Activated T-cell treated with anti-CD3 and anti-CD28 coated beads for 48 hours (primary cell): Measurements from ENCODE around the gene CYP2W1.

Source experiments
- DNase-seq: peaks from one replicate; pipeline ENCODE4 v3.0.0-alpha.2; 2020; ENCODE audit warnings: low read depth

The CYP2W1 gene

GRCh38 chr7:1015196-1016121 is 32.5 kb downstream of the CYP2W1 start:
- DNase-seq = no peak

- DNase-seq = no peak
Measured at GRCh38 chr7:1016577-1017531, 33.9 kb downstream of the CYP2W1 start.

DNA sequence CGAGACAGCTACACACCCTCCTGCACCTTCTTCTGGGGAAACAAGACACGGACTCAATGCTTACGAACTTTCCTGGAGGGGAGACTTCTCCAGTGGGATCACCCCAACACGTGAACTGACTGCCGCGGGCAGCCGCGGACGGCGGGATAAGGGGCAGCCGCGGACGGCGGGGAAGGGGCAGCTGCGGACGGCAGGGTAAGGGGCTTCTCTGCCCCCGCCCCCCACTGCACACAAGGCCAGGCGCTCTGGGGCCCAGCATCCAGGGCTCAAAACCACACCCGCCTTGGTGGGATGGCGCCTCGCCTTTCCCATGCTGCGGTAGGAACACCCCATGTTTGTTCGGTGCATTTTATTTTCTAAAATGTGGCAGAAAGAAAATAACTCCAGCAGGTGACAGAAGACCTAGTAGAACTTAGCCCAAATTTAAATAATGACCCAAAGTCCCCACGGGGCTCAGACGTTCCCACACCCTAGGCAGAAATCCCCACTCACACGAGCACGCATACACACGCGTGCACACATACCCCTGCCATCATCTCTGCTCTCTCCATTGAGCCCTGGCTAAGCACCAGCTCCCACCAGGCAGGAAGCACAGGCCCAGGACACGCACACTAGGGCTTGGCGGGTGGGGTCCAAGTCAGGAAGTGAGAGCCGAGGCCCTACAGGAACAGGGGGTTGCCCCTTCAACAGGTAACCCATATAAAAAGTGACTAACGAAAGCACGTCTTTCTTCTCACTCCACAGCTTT is 34.8 kb downstream of the CYP2W1 start:
- DNase-seq = no peak

- no peak for DNase-seq
Measured at GRCh38 chr7:1018334-1018695, 35.3 kb downstream of the CYP2W1 start.

GRCh38 chr7:1019255-1019785 is 36.3 kb downstream of the CYP2W1 start:
- no peak for DNase-seq

DNA sequence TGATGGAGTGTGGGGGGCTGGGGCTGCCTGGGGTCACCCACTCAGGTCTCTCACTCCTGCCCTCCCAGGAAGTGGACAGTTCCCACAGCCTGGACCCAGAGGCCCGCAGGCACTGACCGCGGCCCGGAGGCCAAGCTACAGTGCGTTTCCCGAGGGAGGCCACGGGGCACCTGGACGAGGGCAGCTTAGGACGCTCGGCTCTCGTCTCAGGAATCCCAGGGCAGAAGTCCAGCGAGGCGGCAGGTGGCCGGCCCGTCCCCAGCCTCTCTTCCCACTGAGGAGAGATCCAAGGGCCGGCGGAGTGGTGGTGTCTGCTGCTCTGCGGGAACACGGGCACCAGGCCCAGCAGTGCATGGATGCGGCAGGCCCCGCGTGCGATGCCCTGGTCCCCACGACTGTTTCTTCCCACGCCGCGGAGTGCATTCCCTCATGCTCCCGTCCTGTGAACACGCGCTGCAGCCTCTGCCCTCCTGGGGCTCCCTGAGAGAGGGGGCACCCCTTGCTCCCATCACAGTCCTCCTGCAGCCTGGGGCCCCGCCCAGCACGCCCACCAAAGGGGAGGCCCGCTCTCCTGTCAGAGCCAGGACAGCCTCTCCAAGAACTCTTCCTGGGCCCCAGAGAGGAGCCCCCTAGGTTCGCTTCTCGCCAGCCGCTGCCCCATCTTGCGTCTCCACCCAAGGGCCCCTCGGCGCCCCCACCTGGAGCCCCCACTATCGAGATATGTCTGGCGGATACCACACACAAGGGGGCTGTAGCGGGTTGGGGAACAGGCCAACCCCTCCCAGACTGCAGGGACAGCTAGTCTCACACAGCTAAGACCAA is 37.0 kb downstream of the CYP2W1 start:
- DNase-seq = no peak

GRCh38 chr7:1020849-1021251 is 37.9 kb downstream of the CYP2W1 start:
- no peak for DNase-seq

- no peak for DNase-seq
Measured at GRCh38 chr7:1021366-1021765, 38.4 kb downstream of the CYP2W1 start.

DNA sequence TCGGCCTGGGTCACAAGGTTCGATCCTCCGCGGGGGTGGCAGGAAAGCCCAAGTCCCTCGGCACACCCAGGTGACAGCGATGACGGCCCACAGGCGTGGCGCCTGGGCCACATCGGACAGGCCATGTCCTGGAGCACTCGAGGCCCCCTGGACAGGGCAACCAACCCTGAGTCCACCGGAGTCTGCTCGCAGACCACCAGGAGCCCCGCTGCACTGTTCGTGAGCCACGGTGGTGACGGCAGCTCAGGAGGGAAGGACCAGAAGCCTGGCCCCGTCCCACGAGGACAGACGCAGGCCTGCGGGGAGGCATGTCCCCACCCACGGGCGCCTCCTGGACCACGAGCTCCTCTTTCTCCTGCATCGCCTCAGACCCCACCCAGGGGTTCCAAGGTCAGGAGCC is 39.0 kb downstream of the CYP2W1 start:
- no peak for DNase-seq

DNA sequence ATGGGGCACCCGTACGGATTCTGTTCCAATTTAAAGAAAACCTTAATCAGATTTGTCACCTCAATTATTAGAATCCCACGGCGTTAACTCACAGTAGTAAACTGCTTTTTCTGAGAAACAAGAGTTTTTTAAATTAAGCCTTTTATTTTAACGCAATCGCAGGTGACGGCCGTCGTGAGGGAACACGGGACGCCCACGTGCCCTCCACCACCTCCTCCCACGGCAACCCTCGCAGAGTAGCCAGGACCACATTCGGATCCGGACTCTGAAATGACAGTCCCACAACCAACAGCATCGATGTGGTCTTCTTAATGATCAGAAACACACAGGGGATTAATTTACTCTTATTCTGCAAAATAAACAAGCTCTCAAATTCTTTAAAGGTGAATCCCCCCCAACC is 39.4 kb downstream of the CYP2W1 start:
- DNase-seq = no peak

DNA sequence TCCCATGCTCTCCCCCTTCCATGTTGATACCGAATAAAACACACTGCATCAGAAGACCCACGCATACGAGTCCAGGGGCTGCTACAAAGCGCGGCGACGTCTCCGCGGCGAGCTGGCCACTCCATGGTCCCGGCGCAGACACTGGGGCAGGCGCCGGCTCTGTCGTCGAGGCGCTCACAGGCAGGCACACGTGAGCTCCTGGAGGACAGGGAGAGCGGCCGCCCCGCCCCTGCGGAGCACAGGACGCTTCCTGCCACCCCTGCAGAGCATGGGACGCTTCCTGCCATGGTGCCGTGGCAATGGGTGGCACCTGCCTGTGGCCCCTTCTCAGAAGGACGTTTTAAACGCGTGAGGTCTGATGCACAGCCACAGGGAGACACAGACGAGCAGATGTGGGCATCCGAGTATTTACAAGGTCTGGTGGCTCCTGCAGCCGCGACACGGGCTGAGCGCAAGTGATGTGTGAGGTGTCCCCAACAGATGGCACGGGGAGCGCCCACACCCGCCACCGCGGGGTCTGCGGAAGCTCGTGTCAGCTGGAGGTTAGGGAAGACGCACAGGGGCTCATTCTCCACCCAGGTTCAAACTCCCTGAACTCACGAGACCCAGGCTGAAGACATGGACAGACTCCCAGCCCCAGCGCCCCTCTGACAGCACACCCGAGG is 40.0 kb downstream of the CYP2W1 start:
- DNase-seq = no peak

DNA sequence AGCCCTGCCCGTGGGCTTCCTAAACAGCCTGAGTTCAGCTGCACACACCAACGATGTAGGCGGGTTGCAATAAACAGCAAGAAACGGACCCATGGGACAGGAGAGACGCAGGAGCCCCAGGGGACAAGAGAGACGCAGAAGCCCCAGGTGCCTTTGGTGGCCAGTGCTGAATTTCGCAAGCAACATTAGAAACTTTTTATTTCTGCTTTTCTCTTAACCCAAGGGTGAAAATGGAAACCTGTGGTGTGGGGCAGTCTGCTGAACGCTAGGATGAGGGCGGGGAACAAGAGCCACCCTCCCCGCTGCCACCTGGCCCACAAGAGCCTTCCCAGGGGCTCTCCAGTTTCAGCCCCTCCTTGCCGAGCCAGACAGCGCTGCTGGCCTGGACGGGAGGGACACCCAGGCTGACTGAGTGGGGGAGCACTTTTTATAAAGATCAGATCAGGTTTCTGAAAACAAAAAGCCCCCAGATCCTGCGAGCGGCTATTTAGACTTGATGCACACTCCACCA is 41.4 kb downstream of the CYP2W1 start:
- DNase-seq = no peak

DNA sequence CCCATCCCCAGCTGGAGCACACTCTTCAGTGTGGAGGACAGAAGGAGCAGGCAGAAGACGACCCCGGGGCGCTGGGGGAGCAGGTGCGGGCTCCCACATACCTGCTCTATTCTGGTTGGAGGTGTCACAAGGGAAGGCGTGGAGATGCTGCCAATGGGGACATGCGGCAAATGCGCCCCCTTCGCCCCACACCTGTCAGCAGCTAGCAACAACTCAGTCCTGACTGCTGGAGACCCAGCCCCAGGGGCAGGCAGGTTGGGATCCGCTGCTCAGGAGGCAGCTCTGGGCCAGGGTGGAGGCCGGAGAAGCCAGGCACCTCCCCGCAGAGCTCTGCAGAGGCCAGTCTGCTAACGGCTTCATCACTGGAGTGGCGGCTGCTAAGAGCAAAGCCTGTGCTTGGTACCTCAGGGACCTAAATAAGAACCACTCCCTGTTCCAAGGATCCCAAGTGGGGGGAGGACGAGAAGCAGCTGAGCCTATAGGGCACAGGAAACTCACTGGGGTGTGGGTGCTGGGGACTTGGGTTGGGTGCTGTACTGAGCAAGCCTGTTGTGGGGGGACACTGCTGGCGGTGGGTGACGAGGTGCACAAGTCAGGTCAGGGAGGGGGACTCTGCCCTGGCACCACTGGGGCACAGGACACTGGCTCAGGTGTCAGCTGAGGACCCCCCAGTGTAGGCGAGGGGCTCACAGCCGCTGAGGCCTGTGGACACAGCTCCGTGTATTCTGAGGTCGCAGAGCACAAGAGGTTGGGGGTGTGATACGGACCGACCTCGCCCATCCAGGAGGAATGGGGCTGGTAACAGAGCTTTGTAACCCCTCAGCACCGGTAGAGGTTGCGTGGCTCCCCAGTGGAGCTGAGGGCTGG is 42.1 kb downstream of the CYP2W1 start:
- DNase-seq = no peak

GRCh38 chr7:1025743-1026581 is 43.0 kb downstream of the CYP2W1 start:
- DNase-seq = no peak

DNA sequence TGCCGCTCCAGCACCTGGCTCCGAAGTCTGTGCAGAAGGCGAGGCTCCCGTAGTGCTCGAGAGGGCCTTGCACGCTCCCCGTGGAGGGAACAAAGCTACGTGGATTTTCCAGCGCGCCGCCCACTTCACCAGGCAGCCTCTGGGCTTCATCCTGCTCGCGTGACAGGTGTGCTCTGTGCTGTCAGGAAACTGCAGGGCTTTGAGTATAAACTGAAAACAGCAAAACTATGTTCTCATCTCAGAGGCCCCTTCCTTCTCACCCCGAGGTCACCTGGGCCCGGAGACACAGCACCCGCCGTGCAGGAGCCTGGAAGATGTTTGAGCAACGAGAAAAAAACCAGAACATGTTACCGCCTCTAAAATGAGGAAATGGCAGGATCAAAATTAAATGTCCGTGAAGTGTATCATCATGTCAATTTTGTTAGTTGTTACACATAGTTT is 43.8 kb downstream of the CYP2W1 start:
- no peak for DNase-seq

DNA sequence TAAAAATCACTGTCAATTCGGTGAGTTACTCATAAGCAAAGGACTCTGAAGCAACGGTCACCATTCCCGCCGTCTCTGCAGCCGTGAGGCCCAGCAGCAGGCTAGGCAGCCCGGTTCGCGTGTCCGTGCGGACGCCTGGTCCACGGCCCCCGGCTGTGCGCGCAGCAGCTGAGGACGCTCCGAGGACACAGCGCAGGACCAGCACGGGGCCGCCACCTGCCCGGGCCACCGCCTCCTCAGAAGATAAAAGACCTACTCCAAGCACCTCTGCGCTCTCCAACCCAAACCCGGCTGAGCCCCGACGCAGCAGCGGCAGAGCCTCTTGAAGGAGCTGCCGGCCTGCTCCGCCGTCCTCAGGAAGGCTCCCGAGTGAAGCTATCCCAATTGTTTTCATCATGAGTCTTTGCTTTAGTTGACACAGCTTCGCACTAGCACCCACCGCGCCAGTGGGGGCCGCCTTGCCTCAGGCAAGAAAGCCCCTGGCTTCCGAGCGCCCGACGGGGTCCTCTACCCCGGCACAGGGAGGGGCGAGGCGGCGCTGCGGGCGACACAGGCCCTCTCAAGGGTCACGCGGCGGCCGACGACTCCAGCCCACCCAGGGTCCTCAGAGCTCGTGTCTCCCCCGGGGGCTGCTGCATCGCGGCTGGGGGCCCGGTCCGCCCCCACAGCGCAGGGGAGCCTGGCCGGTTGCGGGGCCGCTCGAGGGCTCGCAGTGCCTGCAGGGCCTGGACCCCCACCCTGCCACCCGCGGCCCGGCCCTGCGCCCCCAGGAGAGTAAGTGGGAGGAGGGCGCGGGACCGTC is 44.5 kb downstream of the CYP2W1 start:
- DNase-seq = no peak

GRCh38 chr7:1028044-1028770 is 45.2 kb downstream of the CYP2W1 start:
- peak; percentile 84 for DNase-seq
